HEK293 (cell line): Measurements from ENCODE around the gene GGPS1.

Experiments
- CTCF ChIA-PET: fragments of 350-600 bp; formaldehyde crosslinking; extraction: SDS; loops from one replicate; lab custom pipeline; 2021; ENCODE audit warnings: antibody characterized with exemption; lab: Yijun Ruan, JAX
- POLR2A ChIA-PET: fragments of 300-600 bp; formaldehyde crosslinking; extraction: SDS; loops from one replicate; lab custom pipeline; 2020; ENCODE audit warnings: antibody characterized with exemption, inconsistent platforms; lab: Yijun Ruan, JAX
- H3K27ac ChIP-seq: fragments of 200-500 bp; sonication (Bioruptor generic); 2 replicates; pipeline ENCODE4 v1.5.1; 2014; ENCODE audit warnings: low read depth, low read length, control low read depth, inconsistent platforms; ENCODE audit errors: extremely low read depth
- H3K36me3 ChIP-seq, 2 experiments: fragments of 200-500 bp in 1 of 2; sonication (Bioruptor generic) in 1 of 2; 1 replicate in 1 of 2; 2 replicates in 1 of 2; pipeline ENCODE4 v1.5.1; 2014 to 2017; ENCODE audit warnings: inconsistent platforms in 2 of 2, low read length in 2 of 2; ENCODE audit not compliant: control insufficient read depth in 2 of 2, insufficient read depth in 1 of 2
- H3K4me1 ChIP-seq: fragments of 200-500 bp; sonication (Bioruptor generic); 2 replicates; pipeline ENCODE4 v1.5.1; 2014; ENCODE audit warnings: mild to moderate bottlenecking, low read length, inconsistent platforms; ENCODE audit not compliant: control insufficient read depth, insufficient read depth
- H3K4me3 ChIP-seq: 2 replicates; pipeline ENCODE4 v1.5.1; 2011; ENCODE audit warnings: low read depth, mild to moderate bottlenecking, control low read depth, low read length, moderate library complexity
- H3K9me3 ChIP-seq: fragments of 200-500 bp; sonication (Bioruptor generic); 2 replicates; pipeline ENCODE4 v1.5.1; 2014; ENCODE audit warnings: low read depth, low read length, inconsistent platforms; ENCODE audit not compliant: control insufficient read depth, insufficient read depth
- GFI1B ChIP-seq: fragments of 450-650 bp; formaldehyde crosslinking; IDR thresholded peaks from 2 replicates; pipeline ENCODE4 v1.5.1; 2016; ENCODE audit warnings: missing biosample characterization, missing genetic modification characterization
- GLI2 ChIP-seq: fragments of 450-650 bp; formaldehyde crosslinking; IDR thresholded peaks from 2 replicates; pipeline ENCODE4; 2017; ENCODE audit warnings: missing biosample characterization, missing genetic modification characterization, low read depth, borderline replicate concordance
- GLIS2 ChIP-seq: fragments of 450-650 bp; formaldehyde crosslinking; IDR thresholded peaks from 2 replicates; pipeline ENCODE4 v1.5.1; 2016; ENCODE audit warnings: missing biosample characterization, missing genetic modification characterization
- IKZF3 ChIP-seq: fragments of 450-650 bp; IDR thresholded peaks from 2 replicates; pipeline ENCODE4 v1.5.0; 2018; ENCODE audit warnings: missing biosample characterization, mild to moderate bottlenecking, missing genetic modification characterization, moderate library complexity
- KLF9 ChIP-seq: fragments of 450-650 bp; formaldehyde crosslinking; IDR thresholded peaks from 2 replicates; pipeline ENCODE4 v1.5.1; 2016; ENCODE audit warnings: missing biosample characterization, missing genetic modification characterization, low read depth
- TCF7L2 ChIP-seq: IDR thresholded peaks from 2 replicates; pipeline ENCODE4 v1.6.1; 2011; ENCODE audit warnings: low read depth, mild to moderate bottlenecking, inconsistent platforms, low read length, moderate library complexity, borderline replicate concordance
- ZBTB21 ChIP-seq: fragments of 450-650 bp; formaldehyde crosslinking; IDR thresholded peaks from 2 replicates; pipeline ENCODE4 v1.5.1; 2017; ENCODE audit warnings: missing biosample characterization, missing genetic modification characterization
- ZFP41 ChIP-seq: fragments of 450-650 bp; formaldehyde crosslinking; IDR thresholded peaks from 2 replicates; pipeline ENCODE4 v1.5.1; 2016; ENCODE audit warnings: missing biosample characterization, missing genetic modification characterization, borderline replicate concordance
- ZNF138 ChIP-seq: fragments of 450-650 bp; formaldehyde crosslinking; IDR thresholded peaks from 2 replicates; pipeline ENCODE4 v1.5.1; 2016; ENCODE audit warnings: missing biosample characterization, missing genetic modification characterization, borderline replicate concordance
- ZNF146 ChIP-seq: fragments of 450-650 bp; formaldehyde crosslinking; IDR thresholded peaks from 2 replicates; pipeline ENCODE4 v1.5.1; 2016; ENCODE audit warnings: missing biosample characterization, missing genetic modification characterization
- ZNF214 ChIP-seq: fragments of 450-650 bp; formaldehyde crosslinking; IDR thresholded peaks from 2 replicates; pipeline ENCODE4 v1.5.1; 2017; ENCODE audit warnings: missing biosample characterization, mild to moderate bottlenecking, missing genetic modification characterization, borderline replicate concordance
- ZNF311 ChIP-seq: fragments of 450-650 bp; formaldehyde crosslinking; IDR thresholded peaks from 2 replicates; pipeline ENCODE4 v1.5.1; 2017; ENCODE audit warnings: missing biosample characterization, missing genetic modification characterization, borderline replicate concordance
- ZNF530 ChIP-seq: fragments of 450-650 bp; formaldehyde crosslinking; IDR thresholded peaks from 2 replicates; pipeline ENCODE4 v1.5.1; 2016; ENCODE audit warnings: low read depth, missing biosample characterization, missing genetic modification characterization
- ZNF600 ChIP-seq: fragments of 450-650 bp; formaldehyde crosslinking; IDR thresholded peaks from 2 replicates; pipeline ENCODE4 v1.5.1; 2016; ENCODE audit warnings: missing biosample characterization, missing genetic modification characterization
- ZNF610 ChIP-seq: fragments of 450-650 bp; formaldehyde crosslinking; IDR thresholded peaks from 2 replicates; pipeline ENCODE4 v1.5.1; 2016; ENCODE audit warnings: missing biosample characterization, missing genetic modification characterization, borderline replicate concordance
- ZNF654 ChIP-seq: fragments of 450-650 bp; formaldehyde crosslinking; IDR thresholded peaks from 2 replicates; pipeline ENCODE4 v1.5.1; 2016; ENCODE audit warnings: low read depth, missing biosample characterization, missing genetic modification characterization
- ZNF747 ChIP-seq: fragments of 450-650 bp; formaldehyde crosslinking; IDR thresholded peaks from 2 replicates; pipeline ENCODE4 v1.5.1; 2016; ENCODE audit warnings: missing biosample characterization, missing genetic modification characterization
- ZNF785 ChIP-seq: fragments of 450-650 bp; formaldehyde crosslinking; IDR thresholded peaks from 2 replicates; pipeline ENCODE4 v1.5.1; 2016; ENCODE audit warnings: missing biosample characterization, missing genetic modification characterization
- TF ChIP-seq, protein P1 (sequence below): fragments of 450-650 bp; formaldehyde crosslinking; IDR thresholded peaks from 2 replicates; pipeline ENCODE4 v1.5.1; 2016; ENCODE audit warnings: missing biosample characterization, missing genetic modification characterization
- TF ChIP-seq, protein P2 (sequence below): fragments of 450-650 bp; formaldehyde crosslinking; IDR thresholded peaks from 2 replicates; pipeline ENCODE4 v1.5.1; 2016; ENCODE audit warnings: missing biosample characterization, missing genetic modification characterization, borderline replicate concordance
- TF ChIP-seq, protein P3 (sequence below): fragments of 450-650 bp; formaldehyde crosslinking; IDR thresholded peaks from 2 replicates; pipeline ENCODE4 v1.5.1; 2016; ENCODE audit warnings: missing biosample characterization, missing genetic modification characterization
- TF ChIP-seq, protein P4 (sequence below): fragments of 450-650 bp; formaldehyde crosslinking; IDR thresholded peaks from 2 replicates; pipeline ENCODE4 v1.5.1; 2016; ENCODE audit warnings: missing biosample characterization, missing genetic modification characterization
- TF ChIP-seq, protein P5 (sequence below): fragments of 450-650 bp; formaldehyde crosslinking; IDR thresholded peaks from 2 replicates; pipeline ENCODE4 v1.5.1; 2017; ENCODE audit warnings: missing biosample characterization, missing genetic modification characterization

Gene GGPS1

DNA sequence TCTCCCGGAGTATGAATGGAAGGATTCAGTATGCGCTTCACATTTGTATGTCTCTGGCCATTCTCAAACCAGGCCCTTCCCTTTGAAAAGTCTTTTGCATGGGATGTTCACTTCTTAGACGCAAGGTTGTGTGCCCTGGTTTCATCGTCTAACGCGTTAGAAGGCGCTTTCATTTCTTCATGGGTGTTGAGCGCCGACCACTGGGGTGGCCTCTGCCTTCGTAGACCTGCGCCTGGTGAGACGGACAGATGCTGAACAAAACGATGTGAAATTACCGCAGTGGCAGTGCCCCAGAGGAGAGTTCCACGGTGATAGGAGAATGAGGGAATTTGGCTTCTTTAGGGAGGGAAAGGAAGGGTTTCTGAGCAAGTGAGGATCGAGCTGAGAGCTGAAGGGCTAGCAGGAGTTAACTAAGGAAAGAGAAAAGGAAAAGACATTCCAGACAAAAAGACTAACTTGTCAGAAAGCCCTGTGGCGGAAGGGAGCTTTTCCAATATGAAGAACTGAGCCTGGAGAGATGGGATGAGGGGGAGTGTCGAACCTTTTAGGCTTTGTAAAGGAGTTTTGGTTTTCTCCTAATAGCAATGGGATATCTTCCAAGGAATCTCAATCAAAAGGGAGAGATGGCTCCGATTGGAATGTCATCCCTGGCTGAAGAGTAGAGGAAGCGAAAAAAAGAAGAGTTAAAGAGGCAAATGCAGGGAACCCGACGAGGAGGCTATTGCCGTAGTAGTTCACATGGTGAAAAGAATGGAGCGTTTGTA, 951 bp downstream of the GGPS1 start:
- Histone ChIP-seq H3K9me3 (no peaks in the 10 kb centered on the region), H3K4me1 (peaks cover 37% of the 10 kb centered on the region), H3K36me3 (peaks cover 4 to 9% of the 10 kb centered on the region in 2 experiments), H3K27ac (peak overlapping the region; percentile 91), H3K4me3 (peak overlapping the region; percentile 95)
- ChIA-PET POLR2A (interaction anchor here (0.6 to 3.0 kb wide), 17 partner anchors 11 to 175 kb away, joined by 3 to 17 read pairs (median 7); partner anchors contain the start of genes B3GALNT2, RBM34 and TBCE), CTCF (interaction anchor here (0.6 to 4.5 kb wide), 10 partner anchors 16 to 864 kb away, joined by 3 to 42 read pairs (median 3); no protein-coding TSS in a partner anchor)
- TF ChIP-seq ZNF214 (tag by site-specific recombination): 0 out of 2 replicates have a peak, but pooled peaks have one; percentile 58
- no peak for TF ChIP-seq ZNF747 (tag by site-specific recombination)
- no peak for TF ChIP-seq ZBTB21
- no peak for TF ChIP-seq ZFP41
- TF ChIP-seq ZNF610 (tag by site-specific recombination): no peak
- TF ChIP-seq, protein P1, sequence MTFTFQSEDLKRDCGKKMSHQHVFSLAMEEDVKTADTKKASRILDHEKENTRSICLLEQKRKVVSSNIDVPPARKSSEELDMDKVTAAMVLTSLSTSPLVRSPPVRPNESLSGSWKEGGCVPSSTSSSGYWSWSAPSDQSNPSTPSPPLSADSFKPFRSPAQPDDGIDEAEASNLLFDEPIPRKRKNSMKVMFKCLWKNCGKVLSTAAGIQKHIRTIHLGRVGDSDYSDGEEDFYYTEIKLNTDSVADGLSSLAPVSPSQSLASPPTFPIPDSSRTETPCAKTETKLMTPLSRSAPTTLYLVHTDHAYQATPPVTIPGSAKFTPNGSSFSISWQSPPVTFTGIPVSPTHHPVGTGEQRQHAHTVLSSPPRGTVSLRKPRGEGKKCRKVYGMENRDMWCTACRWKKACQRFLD (tag by site-specific recombination): no peak
- peak; percentile 91 for TF ChIP-seq IKZF3 (tag by site-specific recombination)
- TF ChIP-seq GFI1B: no peak
- peak; percentile 73 for TF ChIP-seq ZNF600
- no peak for TF ChIP-seq ZNF311 (tag by site-specific recombination)
- no peak for TF ChIP-seq KLF9 (tag by site-specific recombination)
- no peak for TF ChIP-seq ZNF530 (tag by site-specific recombination)
- TF ChIP-seq GLIS2: no peak
- TF ChIP-seq, protein P2, sequence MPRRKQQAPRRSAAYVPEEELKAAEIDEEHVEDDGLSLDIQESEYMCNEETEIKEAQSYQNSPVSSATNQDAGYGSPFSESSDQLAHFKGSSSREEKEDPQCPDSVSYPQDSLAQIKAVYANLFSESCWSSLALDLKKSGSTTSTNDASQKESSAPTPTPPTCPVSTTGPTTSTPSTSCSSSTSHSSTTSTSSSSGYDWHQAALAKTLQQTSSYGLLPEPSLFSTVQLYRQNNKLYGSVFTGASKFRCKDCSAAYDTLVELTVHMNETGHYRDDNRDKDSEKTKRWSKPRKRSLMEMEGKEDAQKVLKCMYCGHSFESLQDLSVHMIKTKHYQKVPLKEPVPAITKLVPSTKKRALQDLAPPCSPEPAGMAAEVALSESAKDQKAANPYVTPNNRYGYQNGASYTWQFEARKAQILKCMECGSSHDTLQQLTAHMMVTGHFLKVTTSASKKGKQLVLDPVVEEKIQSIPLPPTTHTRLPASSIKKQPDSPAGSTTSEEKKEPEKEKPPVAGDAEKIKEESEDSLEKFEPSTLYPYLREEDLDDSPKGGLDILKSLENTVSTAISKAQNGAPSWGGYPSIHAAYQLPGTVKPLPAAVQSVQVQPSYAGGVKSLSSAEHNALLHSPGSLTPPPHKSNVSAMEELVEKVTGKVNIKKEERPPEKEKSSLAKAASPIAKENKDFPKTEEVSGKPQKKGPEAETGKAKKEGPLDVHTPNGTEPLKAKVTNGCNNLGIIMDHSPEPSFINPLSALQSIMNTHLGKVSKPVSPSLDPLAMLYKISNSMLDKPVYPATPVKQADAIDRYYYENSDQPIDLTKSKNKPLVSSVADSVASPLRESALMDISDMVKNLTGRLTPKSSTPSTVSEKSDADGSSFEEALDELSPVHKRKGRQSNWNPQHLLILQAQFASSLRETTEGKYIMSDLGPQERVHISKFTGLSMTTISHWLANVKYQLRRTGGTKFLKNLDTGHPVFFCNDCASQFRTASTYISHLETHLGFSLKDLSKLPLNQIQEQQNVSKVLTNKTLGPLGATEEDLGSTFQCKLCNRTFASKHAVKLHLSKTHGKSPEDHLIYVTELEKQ (tag by site-specific recombination): no peak
- TF ChIP-seq, protein P3, sequence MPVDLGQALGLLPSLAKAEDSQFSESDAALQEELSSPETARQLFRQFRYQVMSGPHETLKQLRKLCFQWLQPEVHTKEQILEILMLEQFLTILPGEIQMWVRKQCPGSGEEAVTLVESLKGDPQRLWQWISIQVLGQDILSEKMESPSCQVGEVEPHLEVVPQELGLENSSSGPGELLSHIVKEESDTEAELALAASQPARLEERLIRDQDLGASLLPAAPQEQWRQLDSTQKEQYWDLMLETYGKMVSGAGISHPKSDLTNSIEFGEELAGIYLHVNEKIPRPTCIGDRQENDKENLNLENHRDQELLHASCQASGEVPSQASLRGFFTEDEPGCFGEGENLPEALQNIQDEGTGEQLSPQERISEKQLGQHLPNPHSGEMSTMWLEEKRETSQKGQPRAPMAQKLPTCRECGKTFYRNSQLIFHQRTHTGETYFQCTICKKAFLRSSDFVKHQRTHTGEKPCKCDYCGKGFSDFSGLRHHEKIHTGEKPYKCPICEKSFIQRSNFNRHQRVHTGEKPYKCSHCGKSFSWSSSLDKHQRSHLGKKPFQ (tag by site-specific recombination): no peak
- no peak for TF ChIP-seq ZNF138
- TF ChIP-seq GLI2 (tag by site-specific recombination): no peak
- TF ChIP-seq, protein P4, sequence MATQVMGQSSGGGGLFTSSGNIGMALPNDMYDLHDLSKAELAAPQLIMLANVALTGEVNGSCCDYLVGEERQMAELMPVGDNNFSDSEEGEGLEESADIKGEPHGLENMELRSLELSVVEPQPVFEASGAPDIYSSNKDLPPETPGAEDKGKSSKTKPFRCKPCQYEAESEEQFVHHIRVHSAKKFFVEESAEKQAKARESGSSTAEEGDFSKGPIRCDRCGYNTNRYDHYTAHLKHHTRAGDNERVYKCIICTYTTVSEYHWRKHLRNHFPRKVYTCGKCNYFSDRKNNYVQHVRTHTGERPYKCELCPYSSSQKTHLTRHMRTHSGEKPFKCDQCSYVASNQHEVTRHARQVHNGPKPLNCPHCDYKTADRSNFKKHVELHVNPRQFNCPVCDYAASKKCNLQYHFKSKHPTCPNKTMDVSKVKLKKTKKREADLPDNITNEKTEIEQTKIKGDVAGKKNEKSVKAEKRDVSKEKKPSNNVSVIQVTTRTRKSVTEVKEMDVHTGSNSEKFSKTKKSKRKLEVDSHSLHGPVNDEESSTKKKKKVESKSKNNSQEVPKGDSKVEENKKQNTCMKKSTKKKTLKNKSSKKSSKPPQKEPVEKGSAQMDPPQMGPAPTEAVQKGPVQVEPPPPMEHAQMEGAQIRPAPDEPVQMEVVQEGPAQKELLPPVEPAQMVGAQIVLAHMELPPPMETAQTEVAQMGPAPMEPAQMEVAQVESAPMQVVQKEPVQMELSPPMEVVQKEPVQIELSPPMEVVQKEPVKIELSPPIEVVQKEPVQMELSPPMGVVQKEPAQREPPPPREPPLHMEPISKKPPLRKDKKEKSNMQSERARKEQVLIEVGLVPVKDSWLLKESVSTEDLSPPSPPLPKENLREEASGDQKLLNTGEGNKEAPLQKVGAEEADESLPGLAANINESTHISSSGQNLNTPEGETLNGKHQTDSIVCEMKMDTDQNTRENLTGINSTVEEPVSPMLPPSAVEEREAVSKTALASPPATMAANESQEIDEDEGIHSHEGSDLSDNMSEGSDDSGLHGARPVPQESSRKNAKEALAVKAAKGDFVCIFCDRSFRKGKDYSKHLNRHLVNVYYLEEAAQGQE (tag by site-specific recombination): no peak
- TF ChIP-seq TCF7L2: peak; percentile 7; the same call in 1 of the 2 replicates
- no peak for TF ChIP-seq ZNF654
- no peak for TF ChIP-seq ZNF146 (tag by site-specific recombination)
- TF ChIP-seq, protein P5, sequence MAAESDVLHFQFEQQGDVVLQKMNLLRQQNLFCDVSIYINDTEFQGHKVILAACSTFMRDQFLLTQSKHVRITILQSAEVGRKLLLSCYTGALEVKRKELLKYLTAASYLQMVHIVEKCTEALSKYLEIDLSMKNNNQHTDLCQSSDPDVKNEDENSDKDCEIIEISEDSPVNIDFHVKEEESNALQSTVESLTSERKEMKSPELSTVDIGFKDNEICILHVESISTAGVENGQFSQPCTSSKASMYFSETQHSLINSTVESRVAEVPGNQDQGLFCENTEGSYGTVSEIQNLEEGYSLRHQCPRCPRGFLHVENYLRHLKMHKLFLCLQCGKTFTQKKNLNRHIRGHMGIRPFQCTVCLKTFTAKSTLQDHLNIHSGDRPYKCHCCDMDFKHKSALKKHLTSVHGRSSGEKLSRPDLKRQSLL (tag by site-specific recombination): no peak
- TF ChIP-seq ZNF785 (tag by site-specific recombination): no peak
